ENCODE data around the gene C5AR1.
"Not testable (repeated sequence)": the region's sequence is repeated elsewhere in the genome, so short reads cannot be mapped to it uniquely, and the experiment has no call there.

Gene C5AR1

DNA sequence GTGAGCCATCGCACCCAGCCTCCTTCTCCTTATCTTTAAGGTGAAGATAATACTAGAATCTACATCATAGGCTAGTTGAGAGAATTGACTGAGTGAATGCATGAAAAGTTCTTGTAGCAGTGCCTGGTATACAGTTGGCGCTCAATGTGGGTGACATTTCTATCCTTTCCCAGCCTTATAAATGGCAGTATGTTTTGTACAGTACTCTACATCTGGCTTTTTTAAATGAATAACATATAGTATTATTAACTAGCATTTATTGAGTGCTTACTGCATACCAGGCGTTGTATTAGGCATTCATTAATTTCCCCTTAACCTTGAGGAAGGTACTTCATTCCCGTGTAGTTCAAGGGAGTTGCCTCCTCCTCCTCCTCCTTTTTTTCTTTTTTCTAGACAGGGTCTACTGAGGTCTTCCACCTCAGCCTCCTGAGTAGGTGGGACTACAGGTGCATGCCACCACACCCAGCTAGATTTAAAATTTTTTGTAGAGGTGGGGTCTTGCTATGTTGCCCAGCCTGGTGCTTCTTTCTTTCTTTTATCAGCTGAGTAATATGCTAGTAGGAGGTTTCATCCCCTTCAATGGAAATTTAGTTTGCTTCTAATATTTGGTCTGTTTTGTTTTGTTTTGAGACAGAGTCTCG is 2.8 kb downstream of the C5AR1 start:
- DNase-seq (no peak), ATAC-seq (no peak)
- no peaks in the 10 kb centered on the region for H3K9me3 Mint-ChIP-seq
- no peaks in the 10 kb centered on the region for H3K4me1 Mint-ChIP-seq
- H3K4me3 Mint-ChIP-seq, result no peak overlapping the region
- peaks cover 49% of the 10 kb centered on the region for H3K27me3 Mint-ChIP-seq
- H3K27ac Mint-ChIP-seq, result no peak overlapping the region

DNA sequence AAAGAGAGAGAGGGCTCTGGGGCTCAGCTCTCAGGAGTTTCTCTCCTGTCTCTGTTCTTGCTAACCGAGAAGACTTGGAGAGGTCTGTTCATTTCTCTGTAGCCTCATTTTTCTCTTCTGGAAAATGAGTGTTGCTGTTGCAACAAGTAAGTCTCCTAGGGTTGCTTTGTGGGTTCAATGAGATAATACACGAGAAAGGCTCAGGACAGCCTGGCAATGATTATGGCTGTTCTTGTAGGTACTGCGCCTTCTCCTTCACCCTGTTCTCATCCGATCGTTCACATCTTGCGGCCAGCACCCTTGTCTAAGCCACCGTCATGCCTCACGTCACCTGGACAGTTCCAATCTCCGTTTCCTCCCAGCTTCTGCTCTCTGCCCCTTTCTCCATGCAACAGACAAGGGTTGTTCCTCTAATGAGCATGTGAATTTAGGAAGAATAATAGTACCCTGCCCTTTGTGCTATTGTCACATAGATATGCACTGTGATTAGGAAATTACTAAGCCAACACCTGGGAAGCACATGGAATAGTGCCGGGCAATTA is 4.2 kb downstream of the C5AR1 start:
- Mint-ChIP-seq H3K27ac (no peak overlapping the region), H3K4me3 (no peak overlapping the region), H3K9me3 (no peaks in the 10 kb centered on the region), H3K4me1 (no peaks in the 10 kb centered on the region), H3K27me3 (peaks cover 47% of the 10 kb centered on the region)
- DNase-seq (no peak), ATAC-seq (no peak)

DNA sequence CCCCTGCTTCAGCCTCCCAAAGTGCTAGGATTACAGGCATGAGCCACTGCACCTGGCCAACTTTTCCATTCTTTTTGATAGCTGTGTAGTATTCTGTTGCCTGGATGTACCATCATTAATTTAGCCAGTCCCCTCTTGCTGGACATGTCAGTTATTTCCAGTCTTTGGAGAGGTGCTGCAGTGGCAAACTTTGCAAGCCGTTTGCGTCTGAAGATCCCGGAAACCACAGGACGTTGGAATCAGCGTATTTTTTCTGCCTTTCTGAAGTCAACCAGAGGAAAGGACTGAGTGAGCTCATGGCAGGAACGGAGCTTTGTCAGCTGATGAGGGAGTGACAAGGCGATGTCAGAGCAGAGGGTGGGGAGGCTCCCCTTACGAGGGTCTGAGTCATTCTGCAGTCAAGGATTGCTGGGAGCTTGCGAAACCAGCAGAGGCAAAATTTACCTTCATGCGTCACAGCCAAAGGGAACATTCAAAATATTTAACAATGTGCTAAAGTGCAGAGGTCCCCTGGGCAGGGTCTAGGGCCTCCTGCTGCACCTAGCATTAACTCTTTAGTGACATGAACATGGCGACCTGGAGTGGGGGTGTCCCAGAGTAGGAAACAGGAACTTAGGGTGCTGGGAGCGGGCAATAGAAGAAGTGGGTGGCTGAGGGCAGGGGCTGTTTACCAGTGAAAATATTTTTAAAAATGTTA is 5.6 kb downstream of the C5AR1 start:
- no peaks in the 10 kb centered on the region for H3K9me3 Mint-ChIP-seq
- peak; percentile 67 for ATAC-seq

DNA sequence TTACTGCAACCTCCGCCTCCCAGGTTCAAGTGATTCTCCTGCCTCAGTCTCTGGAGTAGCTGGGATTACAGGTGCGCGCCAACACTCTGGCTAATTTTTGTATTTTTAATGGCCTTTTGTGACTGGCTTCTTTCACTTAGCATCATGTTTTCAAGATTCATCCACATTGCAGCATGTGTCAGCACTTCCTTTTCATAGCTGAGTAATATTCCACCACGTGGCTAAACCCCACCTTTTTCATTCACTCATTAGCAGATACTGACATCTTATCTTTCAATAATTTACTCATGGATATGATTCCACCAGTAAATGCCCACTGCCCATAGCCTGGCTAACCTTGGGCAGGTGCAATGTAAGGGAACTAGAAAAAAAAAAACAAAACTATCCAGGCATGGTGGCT is 6.9 kb downstream of the C5AR1 start:
- no peaks in the 10 kb centered on the region for H3K9me3 Mint-ChIP-seq
- H3K27me3 Mint-ChIP-seq, result peaks cover 35% of the 10 kb centered on the region
- H3K4me3 Mint-ChIP-seq, result no peak overlapping the region
- H3K27ac Mint-ChIP-seq, result no peak overlapping the region
- no peaks in the 10 kb centered on the region for H3K4me1 Mint-ChIP-seq
- ATAC-seq (no peak), DNase-seq (no peak)

More for the DNA sequence above, 5.6 kb downstream of the C5AR1 start:
- Mint-ChIP-seq H3K4me1 (no peaks in the 10 kb centered on the region), H3K27me3 (peaks cover 41% of the 10 kb centered on the region), H3K27ac (peak overlapping the region in 1 of 2 donors; percentile 65), H3K4me3 (no peak overlapping the region)
- peak in 1 of 2 donors; percentile 16 for DNase-seq

DNA sequence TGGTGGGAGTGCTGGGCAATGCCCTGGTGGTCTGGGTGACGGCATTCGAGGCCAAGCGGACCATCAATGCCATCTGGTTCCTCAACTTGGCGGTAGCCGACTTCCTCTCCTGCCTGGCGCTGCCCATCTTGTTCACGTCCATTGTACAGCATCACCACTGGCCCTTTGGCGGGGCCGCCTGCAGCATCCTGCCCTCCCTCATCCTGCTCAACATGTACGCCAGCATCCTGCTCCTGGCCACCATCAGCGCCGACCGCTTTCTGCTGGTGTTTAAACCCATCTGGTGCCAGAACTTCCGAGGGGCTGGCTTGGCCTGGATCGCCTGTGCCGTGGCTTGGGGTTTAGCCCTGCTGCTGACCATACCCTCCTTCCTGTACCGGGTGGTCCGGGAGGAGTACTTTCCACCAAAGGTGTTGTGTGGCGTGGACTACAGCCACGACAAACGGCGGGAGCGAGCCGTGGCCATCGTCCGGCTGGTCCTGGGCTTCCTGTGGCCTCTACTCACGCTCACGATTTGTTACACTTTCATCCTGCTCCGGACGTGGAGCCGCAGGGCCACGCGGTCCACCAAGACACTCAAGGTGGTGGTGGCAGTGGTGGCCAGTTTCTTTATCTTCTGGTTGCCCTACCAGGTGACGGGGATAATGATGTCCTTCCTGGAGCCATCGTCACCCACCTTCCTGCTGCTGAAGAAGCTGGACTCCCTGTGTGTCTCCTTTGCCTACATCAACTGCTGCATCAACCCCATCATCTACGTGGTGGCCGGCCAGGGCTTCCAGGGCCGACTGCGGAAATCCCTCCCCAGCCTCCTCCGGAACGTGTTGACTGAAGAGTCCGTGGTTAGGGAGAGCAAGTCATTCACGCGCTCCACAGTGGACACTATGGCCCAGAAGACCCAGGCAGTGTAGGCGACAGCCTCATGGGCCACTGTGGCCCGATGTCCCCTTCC is 10.5 kb downstream of the C5AR1 start:
- no peaks in the 10 kb centered on the region for H3K9me3 Mint-ChIP-seq
- no peak for ATAC-seq
- no peak for DNase-seq
- no peak overlapping the region for H3K4me3 Mint-ChIP-seq
- H3K27me3 Mint-ChIP-seq, result peaks cover 46% of the 10 kb centered on the region
- H3K4me1 Mint-ChIP-seq, result no peaks in the 10 kb centered on the region
- H3K27ac Mint-ChIP-seq, result no peak overlapping the region

DNA sequence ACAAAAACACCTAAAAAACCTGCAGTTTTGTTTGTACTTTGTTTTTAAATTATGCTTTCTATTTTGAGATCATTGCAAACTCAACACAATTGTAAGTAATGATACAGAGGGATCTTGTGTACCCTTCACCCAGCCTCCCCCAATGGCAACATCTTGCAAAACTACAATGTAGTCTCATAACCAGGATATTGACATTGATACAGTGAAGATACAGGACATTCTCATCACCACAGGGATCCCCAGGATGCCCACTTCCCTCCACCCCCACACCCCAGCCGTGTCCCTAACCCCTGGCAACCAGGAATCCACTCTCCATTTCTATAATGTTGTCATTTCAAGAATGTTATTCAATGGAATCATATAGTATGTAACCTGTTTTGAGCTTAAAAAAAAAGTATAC is 12.0 kb downstream of the C5AR1 start:
- DNase-seq (no peak), ATAC-seq (no peak)
- Mint-ChIP-seq H3K9me3 (no peaks in the 10 kb centered on the region), H3K4me1 (no peaks in the 10 kb centered on the region), H3K27ac (no peak overlapping the region), H3K4me3 (no peak overlapping the region), H3K27me3 (peaks cover 33% of the 10 kb centered on the region)

DNA sequence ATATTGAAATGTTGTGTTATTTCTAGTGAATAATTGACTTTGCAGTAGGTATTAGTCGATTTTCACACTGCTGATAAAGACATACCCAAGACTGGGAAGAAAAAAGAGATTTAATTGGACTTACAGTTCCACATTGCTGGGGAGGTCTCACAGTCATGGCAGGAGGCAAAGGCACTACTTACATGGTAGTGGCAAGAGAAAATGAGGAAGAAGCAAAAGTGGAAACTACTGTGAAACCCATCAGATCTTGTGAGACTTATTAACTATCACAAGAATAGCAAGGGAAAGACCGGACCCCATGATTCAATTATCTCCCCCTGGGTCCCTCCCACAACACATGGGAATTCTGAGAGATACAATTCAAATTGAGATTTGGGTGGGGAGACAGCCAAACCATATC is 12.4 kb downstream of the C5AR1 start:
- H3K4me1 Mint-ChIP-seq, result no peaks in the 10 kb centered on the region
- no peaks in the 10 kb centered on the region for H3K9me3 Mint-ChIP-seq
- no peak overlapping the region for H3K4me3 Mint-ChIP-seq
- H3K27ac Mint-ChIP-seq, result no peak overlapping the region
- H3K27me3 Mint-ChIP-seq, result peaks cover 32% of the 10 kb centered on the region
- DNase-seq (no peak), ATAC-seq (no peak)

DNA sequence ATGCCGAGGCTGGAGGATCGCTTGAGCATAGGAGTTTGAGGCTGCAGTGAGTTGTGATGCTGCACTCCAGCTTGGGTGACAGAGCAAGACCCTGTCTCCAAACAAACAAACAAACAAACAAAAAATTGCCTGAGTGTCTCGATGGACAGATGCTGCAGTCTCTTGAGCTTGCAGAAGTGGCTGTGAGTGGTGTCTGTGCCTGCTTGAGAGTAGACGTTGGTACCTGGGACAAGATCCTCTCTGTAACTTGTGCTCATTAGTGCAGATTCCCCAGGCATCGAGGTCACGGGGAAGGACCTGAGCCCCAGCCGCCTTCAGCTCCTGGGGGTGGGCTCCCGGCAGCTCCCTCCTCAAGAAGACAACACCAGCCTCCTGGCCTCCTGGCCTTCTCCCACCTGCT is 13.7 kb downstream of the C5AR1 start:
- DNase-seq (no peak), ATAC-seq (no peak)
- H3K9me3 Mint-ChIP-seq, result no peaks in the 10 kb centered on the region
- H3K27ac Mint-ChIP-seq, result no peak overlapping the region
- H3K27me3 Mint-ChIP-seq, result peaks cover 32% of the 10 kb centered on the region
- no peak overlapping the region for H3K4me3 Mint-ChIP-seq
- H3K4me1 Mint-ChIP-seq, result no peaks in the 10 kb centered on the region

DNA sequence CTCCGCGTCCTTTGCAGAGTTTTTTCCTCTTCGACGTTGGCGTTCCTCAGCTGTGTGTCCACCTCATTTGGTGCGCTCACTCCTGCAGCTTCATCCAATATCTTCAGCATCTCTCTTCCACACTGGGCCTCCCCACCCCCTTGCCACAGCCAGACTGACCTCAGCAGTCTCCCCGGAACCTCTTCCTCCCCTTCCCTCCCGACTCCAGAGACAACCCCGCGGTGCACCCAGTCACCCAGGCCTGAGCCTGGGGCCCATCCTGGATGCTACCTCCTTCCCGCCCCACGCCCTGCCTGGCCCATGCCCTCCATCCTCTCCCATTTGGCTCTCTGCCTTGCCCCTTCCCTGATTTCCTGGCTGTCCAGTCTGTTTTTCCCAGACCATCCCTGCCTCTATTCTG is 14.2 kb downstream of the C5AR1 start:
- H3K27ac Mint-ChIP-seq, result peak overlapping the region in 1 of 2 donors; percentile 87
- peaks cover 32% of the 10 kb centered on the region for H3K27me3 Mint-ChIP-seq
- no peak for DNase-seq
- no peaks in the 10 kb centered on the region for H3K4me1 Mint-ChIP-seq
- H3K9me3 Mint-ChIP-seq, result no peaks in the 10 kb centered on the region
- no peak for ATAC-seq
- H3K4me3 Mint-ChIP-seq, result no peak overlapping the region

DNA sequence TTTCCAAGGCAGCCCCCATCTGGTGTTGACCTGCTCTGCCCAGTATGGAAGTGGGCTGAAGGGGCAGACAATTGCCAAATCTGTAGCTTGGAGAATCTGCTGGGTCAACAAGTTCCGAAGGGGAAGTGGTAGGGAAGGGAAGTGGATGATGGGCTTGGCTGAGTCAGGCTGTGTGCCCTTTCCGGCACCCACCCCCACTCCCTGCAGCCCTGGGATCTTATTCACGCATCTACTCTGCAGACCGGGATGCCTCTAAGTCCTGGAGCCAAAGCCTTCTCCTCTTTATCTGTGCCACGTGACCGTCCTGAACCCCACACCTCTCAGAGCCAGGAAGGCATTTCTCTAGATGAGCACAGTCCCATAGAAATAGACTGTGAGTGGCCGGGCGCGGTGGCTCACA is 14.8 kb downstream of the C5AR1 start:
- Mint-ChIP-seq H3K27me3 (peaks cover 31% of the 10 kb centered on the region), H3K27ac (no peak overlapping the region), H3K4me1 (no peaks in the 10 kb centered on the region), H3K4me3 (no peak overlapping the region), H3K9me3 (no peaks in the 10 kb centered on the region)
- no peak for ATAC-seq
- no peak for DNase-seq

DNA sequence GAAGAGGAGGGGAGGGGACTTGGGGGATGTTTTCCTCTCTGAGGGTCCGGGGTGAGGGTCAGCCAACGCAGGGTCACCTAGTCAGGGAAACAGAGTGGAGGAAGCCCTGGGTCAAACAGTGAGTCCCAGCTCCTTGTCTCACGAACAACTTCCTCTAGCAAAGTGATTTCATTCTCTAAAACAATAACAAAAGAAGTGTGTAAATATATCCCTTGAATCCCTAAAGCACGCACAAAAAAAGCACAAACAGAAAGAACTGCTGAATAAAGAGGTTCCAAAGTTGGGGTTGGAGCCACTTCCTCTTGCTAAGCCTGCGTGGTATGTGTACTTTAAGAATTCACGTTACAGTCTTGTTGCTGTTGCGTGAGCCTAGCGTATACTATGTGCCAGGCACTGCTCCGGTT is 20.8 kb downstream of the C5AR1 start:
- Mint-ChIP-seq H3K27me3 (no peaks in the 10 kb centered on the region), H3K4me1 (no peaks in the 10 kb centered on the region), H3K9me3 (no peaks in the 10 kb centered on the region), H3K27ac (no peak overlapping the region), H3K4me3 (no peak overlapping the region)
- no peak for ATAC-seq
- no peak for DNase-seq

DNA sequence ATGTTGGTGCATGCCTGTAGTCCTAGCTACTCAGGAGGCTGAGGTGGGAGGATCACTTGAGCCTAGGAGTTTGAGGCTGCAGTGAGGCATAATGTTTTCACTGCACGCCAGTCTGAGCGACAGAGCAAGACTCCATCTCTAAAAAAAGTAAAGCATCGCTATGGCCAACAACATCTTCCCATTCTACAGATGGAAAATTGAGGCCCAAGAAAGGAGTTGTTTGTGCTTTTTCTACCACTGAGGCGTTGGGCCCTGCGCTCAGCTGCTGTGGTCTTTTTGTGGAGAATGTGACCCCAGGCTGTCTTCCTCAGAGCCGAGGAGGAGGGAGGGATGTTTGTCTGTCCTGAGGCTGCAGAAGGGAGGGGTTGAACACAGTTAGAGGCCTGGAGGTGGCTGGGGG is 21.8 kb downstream of the C5AR1 start:
- Mint-ChIP-seq H3K9me3 (no peaks in the 10 kb centered on the region), H3K27me3 (no peaks in the 10 kb centered on the region), H3K27ac (no peak overlapping the region), H3K4me3 (no peak overlapping the region), H3K4me1 (peaks cover 4% of the 10 kb centered on the region)
- ATAC-seq, result no peak
- no peak for DNase-seq

DNA sequence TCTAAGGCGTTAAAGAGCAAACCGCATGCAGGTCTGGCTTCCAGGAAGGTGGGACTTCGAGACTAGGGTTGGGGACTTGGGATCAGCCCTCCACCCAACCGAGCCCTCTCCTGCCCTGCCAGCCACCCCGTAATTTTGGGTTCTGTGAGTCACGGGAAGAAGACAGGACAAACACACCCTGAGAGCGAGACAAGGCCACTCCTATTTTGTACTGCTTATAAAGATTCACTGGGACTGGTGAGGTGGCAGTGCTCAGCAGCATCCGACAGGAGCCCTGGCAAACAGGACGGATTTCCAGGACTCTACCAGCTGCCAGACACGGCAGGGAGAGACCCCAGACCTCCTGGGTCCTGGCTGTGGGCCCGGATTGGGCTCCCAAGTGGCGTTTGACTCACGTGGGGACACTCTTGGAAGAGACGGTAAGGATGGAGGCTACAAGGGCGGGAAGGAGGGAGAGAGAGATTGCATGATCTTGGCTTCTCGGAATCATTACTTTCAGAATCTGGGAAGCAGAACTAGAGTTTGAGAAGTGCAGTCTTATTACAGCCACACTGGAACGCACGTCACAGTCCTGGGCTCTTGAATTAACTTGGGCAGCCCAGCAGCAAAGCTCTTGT is 22.4 kb downstream of the C5AR1 start, which contains the start of gene C5AR2:
Gene C5AR2 (plus strand): TSS at position 245 of the 617 bp plus-strand sequence. CDS start 8,625 bp downstream, outside the sequence.
- no peak within 1 kb of the TSS for H3K27ac Mint-ChIP-seq
- no peaks in the 10 kb centered on the region for H3K27me3 Mint-ChIP-seq
- DNase-seq, result no peak
- no peak for ATAC-seq
- H3K4me3 Mint-ChIP-seq, result no peak within 1 kb of the TSS
- H3K4me1 Mint-ChIP-seq, result peaks cover 10% of the 10 kb centered on the region
- no peaks in the 10 kb centered on the region for H3K9me3 Mint-ChIP-seq

DNA sequence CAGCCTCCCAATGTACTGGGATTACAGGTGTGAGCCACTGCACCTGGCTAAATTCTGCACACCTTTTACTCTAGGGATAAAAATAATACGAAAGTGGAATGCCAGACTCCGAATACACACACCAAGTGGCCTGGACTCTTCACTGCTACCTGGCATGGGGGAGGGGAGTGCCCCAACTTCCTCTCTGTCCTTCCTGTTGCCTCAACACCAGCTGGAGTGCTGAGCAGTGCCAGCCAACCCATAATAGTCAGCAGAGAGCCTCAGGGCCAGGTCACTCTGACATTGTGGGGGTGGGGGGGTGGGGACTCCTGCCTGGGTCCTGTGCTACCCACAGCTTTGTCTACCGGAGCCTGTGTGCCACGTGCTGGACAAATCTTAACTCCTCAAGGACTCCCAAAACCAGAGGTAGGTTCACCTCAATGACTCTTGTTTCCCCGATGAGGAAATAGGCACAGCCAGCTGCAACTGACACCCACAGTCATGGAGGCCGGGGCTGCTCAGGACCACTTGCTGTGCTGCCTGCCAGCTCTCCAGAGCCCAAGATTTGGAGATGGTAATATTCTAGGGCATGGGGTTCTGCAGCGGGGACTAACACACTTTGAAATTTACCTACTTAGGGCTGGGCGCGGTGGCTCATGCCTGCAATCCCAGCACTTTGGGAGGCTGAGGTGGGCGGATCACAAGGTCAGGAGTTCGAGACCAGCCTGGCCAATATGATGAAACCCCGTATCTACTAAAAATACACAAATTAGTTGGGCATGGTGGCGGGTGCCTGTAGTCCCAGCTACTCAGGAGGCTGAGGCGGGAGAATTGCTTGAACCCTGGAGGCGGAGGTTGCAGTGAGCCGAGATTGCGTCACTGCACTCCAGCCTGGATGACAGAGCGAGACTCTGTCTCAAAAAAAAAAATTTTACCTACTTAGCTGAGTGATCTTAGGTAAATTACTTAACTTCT is 27.4 kb downstream of the C5AR1 start:
- ATAC-seq (peak; percentile 58), DNase-seq (peak in 1 of 2 donors; percentile 16)
- H3K9me3 Mint-ChIP-seq, H3K27ac Mint-ChIP-seq, H3K27me3 Mint-ChIP-seq, H3K4me3 Mint-ChIP-seq: not testable (repeated sequence)
- peaks cover 12% of the 10 kb centered on the region for H3K4me1 Mint-ChIP-seq
